Stimulated activated CD4-positive, alpha-beta T cell treated with anti-CD3 and anti-CD28 coated beads, Interleukin-1b, Interleukin-23, amount 100 ng/mL, for 24 hours (primary cell): ENCODE measurements around the gene SBK1.
"Not testable (repeated sequence)": the region's sequence is repeated elsewhere in the genome, so short reads cannot be mapped to it uniquely, and the experiment has no call there.

Experiments used
- DNase-seq, 4 experiments: peaks; one replicate each; pipeline ENCODE4 v3.0.0-alpha.2; 2020; ENCODE audit warnings: low read depth in 4 of 4, low spot score in 1 of 4

SBK1 gene

GRCh38 chr16:28330232-28330631 is 37.9 kb downstream of the SBK1 start:
- DNase-seq: not testable (repeated sequence)

GRCh38 chr16:28330981-28331380 is 38.7 kb downstream of the SBK1 start:
- not testable (repeated sequence) for DNase-seq

GRCh38 chr16:28332632-28333031 is 40.3 kb downstream of the SBK1 start:
- DNase-seq: not testable (repeated sequence)

DNA sequence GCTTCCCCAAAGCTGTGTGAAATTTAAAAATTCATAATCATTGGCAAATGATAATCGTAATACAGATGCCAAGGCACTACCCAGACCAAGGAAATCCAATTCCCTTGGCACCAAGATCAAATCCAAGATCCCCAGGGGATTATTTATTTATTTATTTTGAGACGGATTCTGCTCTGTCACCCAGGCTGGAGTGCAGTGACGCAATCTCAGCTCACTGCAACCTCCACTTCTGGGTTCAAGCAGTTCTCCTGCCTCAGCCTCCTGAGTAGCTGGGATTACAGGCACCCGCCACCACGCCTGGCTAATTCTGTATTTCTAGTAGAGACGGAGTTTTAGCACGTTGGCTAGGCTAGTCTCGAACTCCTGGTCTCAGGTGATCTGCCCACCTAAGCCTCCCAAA is 43.4 kb downstream of the SBK1 start:
- DNase-seq: not testable (repeated sequence)

- DNase-seq: not testable (repeated sequence)
Observed at GRCh38 chr16:28336940-28337710, 44.8 kb downstream of the SBK1 start.

GRCh38 chr16:28338230-28338629 is 45.9 kb downstream of the SBK1 start:
- DNase-seq: not testable (repeated sequence)

DNA sequence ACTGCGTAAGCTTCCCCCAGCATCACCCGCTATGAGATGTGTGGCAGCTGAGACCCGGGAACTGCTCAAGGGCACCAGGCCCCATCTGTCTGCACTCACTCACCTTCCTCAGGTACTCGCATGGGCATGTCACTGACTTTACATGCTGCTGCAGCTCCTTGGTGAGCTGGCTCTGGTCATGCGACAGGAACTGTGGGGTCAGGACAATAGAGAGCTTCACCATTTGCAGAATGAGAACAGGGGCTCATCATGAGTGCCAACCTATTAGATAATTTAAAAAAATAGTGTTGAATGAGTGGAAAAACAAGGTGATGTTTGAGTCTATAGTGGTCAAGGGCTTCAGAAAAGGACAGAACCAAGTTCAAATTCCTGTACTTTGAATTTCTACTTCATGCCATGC is 70.3 kb downstream of the SBK1 start:
- not testable (repeated sequence) for DNase-seq

- not testable (repeated sequence) for DNase-seq
Observed at GRCh38 chr16:28363408-28363807, 71.1 kb downstream of the SBK1 start, which contains the start of gene NPIPB6. TSS of gene NPIPB6 (minus strand) at chr16:28363508. CDS start at chr16:28362822, 686 bp downstream.

- not testable (repeated sequence) for DNase-seq
Observed at GRCh38 chr16:28364268-28365173, 72.2 kb downstream of the SBK1 start.

DNA sequence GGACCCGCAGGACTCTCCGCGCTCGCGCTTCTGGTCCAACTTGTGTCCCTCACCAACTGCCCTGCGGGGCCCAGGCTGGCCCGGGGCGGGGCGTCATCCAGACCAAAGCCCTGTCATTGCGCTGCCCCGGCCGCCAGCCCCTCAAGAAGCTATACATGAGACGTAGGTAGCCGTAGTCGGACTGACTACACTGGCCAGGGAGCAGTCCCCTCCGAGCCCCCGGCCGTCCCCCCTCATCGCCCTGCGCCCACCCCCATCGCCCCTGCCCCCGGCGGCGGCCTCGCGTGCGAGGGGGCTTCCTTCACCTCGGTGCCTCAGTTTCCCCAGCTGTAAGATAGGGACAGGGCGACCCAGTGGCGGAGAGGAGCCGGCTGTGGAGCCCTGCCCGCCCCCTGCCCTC is 75.6 kb downstream of the SBK1 start:
- not testable (repeated sequence) for DNase-seq
